Spleen (tissue), 7 donors: ENCODE data around the gene LRRC7.

Source experiments
- POLR2A ChIP-seq, 3 donors: fragments of 450-650 bp; IDR thresholded peaks; one replicate each; pipeline ENCODE4 v1.5.1; 2017; ENCODE audit warnings: antibody characterized with exemption in 3 of 3, mild to moderate bottlenecking in 1 of 3
- TF ChIP-seq, protein P1 (sequence below), 11 experiments: fragments of 200-600 bp in 7 of 11; fragments of 450-650 bp in 4 of 11; sonication (generic) in 4 of 11; IDR thresholded peaks in 8 of 11; conservative IDR thresholded peaks in 3 of 11; 1 replicate in 7 of 11; 2 replicates in 4 of 11; pipeline versions ENCODE4 v1.4.0 to v1.8.0; 2016 to 2021; ENCODE audit warnings: antibody characterized with exemption in 11 of 11, inconsistent platforms in 4 of 11, mild to moderate bottlenecking in 1 of 11
- donor health status: DM: no; HTN: no; CAD: no; lungs with moderate emphysema.
- donor health status: DM: no; HTN: no; CAD: no.
- donor health status: DM: no; HTN: no; CAD: no.

DNA sequence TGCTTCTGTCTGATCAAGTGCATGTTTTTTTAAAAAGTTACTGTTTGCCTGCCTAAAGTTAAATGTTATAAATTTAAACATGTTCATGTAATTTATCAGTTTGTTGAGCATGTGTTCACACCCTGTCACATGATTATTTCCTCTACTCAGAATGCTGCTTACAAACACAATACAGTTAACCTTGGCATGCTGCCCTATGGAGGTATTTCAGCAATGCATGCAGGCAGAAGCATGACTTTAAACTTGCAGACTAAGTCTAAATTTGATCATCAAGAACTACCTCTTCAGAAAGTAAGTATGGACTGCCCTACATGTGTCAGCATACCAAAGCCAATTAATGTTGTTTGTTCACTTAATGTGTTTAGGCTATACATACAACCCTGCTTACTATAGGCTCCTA, 476.1 kb downstream of the LRRC7 start:
- TF ChIP-seq, protein P1, sequence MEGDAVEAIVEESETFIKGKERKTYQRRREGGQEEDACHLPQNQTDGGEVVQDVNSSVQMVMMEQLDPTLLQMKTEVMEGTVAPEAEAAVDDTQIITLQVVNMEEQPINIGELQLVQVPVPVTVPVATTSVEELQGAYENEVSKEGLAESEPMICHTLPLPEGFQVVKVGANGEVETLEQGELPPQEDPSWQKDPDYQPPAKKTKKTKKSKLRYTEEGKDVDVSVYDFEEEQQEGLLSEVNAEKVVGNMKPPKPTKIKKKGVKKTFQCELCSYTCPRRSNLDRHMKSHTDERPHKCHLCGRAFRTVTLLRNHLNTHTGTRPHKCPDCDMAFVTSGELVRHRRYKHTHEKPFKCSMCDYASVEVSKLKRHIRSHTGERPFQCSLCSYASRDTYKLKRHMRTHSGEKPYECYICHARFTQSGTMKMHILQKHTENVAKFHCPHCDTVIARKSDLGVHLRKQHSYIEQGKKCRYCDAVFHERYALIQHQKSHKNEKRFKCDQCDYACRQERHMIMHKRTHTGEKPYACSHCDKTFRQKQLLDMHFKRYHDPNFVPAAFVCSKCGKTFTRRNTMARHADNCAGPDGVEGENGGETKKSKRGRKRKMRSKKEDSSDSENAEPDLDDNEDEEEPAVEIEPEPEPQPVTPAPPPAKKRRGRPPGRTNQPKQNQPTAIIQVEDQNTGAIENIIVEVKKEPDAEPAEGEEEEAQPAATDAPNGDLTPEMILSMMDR (IDR thresholded peaks at IDR 0.05 in 8 of 11, conservative IDR thresholded peaks at IDR 0.05 in 3 of 11), result no peak
- TF ChIP-seq POLR2A (IDR thresholded peaks at IDR 0.05), result no peak
